Measurements from ENCODE around the gene PBX1. TPM values are rescaled to one million over a fixed set of nuclear protein-coding genes. Genes with fewer than 3 reads are reported as not detected.

Gene PBX1
- total RNA-seq, 1 experiment from 2014 or later: 9.8 TPM

DNA sequence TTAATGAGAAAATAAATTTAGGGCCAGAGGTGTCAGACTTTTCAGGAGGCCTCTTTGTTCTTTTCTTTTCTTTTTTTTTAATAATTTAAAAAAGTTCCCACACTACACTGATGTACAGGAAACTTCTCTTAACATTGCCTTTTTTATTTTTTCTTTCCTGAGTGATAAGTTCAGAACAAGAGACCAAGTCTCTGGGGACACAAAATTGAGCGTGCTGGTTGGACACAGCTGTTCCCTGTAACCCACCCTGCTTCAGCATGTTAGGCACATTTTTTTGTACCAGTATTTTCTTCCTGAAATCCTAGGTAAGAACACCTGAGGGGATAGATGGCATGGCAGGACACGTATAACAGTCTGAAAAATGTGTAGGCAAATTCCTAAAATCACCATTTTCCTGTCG lies 50.1 kb downstream of the PBX1 start:
- ATAC-seq (no peak), DNase-seq (no peak)
- POLR2A ChIA-PET (ENCODE audit: unreplicated experiment): no interaction called here
- peaks cover 36% of the 10 kb centered on the region for H3K4me1 ChIP-seq (ENCODE audit: insufficient read depth, low read length)
- no peaks in the 10 kb centered on the region for H3K27me3 ChIP-seq (ENCODE audit: low read length)
- TF ChIP-seq, protein P1, sequence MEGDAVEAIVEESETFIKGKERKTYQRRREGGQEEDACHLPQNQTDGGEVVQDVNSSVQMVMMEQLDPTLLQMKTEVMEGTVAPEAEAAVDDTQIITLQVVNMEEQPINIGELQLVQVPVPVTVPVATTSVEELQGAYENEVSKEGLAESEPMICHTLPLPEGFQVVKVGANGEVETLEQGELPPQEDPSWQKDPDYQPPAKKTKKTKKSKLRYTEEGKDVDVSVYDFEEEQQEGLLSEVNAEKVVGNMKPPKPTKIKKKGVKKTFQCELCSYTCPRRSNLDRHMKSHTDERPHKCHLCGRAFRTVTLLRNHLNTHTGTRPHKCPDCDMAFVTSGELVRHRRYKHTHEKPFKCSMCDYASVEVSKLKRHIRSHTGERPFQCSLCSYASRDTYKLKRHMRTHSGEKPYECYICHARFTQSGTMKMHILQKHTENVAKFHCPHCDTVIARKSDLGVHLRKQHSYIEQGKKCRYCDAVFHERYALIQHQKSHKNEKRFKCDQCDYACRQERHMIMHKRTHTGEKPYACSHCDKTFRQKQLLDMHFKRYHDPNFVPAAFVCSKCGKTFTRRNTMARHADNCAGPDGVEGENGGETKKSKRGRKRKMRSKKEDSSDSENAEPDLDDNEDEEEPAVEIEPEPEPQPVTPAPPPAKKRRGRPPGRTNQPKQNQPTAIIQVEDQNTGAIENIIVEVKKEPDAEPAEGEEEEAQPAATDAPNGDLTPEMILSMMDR (conservative IDR thresholded peaks at IDR 0.05; ENCODE audit: low read depth, low read length): no peak
- TF ChIP-seq EZH2 (IDR thresholded peaks at IDR 0.05; ENCODE audit: low read length, unreplicated experiment) (no peak), EZH2phosphoT487 (IDR thresholded peaks at IDR 0.05; ENCODE audit: borderline replicate concordance, low read length) (no peak)
- CTCF ChIA-PET: no interaction called here
- H3K36me3 ChIP-seq (ENCODE audit: low read depth, low read length): no peaks in the 10 kb centered on the region
- H4K20me1 ChIP-seq (ENCODE audit: low read length): no peaks in the 10 kb centered on the region
- no peak overlapping the region for H3K27ac ChIP-seq (ENCODE audit: low read length)
- no peaks in the 10 kb centered on the region for H3K9me3 ChIP-seq (ENCODE audit: low read length)
- no peak overlapping the region for H2AFZ ChIP-seq (ENCODE audit: low read length)
- H3F3A ChIP-seq (ENCODE audit: low read length, unreplicated experiment): no peaks in the 10 kb centered on the region
- intact Hi-C loops (cut with micrococcal nuclease): no loop called here
- no peak overlapping the region for H3K9ac ChIP-seq (ENCODE audit: low read length)
- no peak overlapping the region for H3K4me3 ChIP-seq (ENCODE audit: low read length)
- no TSS peak for BruUV-seq (replicated peaks)
- H3K9me2 ChIP-seq (replicated peaks; ENCODE audit: low read length): no peaks in the 10 kb centered on the region
- no peaks in the 10 kb centered on the region for H3K79me2 ChIP-seq (ENCODE audit: low read length)
- no peak overlapping the region for H3K4me2 ChIP-seq (ENCODE audit: low read length)

DNA sequence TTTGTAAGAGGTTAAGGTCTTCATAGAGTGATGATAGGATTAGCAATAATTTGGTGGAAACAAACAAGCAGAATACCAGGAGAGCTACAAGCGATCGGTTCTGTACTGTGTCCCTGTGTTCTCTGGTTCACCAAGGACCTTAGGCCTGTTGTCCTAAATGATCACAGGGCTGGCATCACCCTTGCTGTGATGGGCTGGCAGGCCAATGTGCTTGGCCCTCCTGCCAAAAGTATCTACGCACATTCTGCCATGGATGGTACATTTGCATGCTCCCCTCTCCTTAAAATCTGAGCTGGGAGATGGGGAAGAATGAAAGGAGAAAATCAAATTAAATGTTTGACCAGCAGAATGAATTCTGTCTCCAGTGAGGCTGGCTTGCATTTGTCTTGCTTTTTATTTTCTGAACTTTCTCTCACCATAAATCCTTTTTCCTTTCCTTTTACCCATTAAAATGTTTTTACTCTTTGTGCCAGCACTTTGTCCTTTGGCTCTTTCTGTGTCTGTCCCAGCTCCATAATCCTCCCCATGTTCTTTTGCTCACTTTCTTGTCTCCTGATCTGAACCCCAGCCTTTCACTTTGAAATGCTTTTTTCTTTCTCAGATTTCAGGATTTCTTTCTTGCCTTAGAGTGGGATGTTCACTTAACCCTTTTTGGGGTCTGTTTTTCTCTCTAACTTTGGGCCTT lies 51.7 kb downstream of the PBX1 start:
- Histone ChIP-seq H3K4me1 (ENCODE audit: insufficient read depth, low read length) (peaks cover 25% of the 10 kb centered on the region), H2AFZ (ENCODE audit: low read length) (no peak overlapping the region), H3F3A (ENCODE audit: low read length, unreplicated experiment) (no peaks in the 10 kb centered on the region), H4K20me1 (ENCODE audit: low read length) (no peaks in the 10 kb centered on the region), H3K27ac (ENCODE audit: low read length) (no peak overlapping the region), H3K9me3 (ENCODE audit: low read length) (no peaks in the 10 kb centered on the region), H3K4me2 (ENCODE audit: low read length) (no peak overlapping the region), H3K27me3 (ENCODE audit: low read length) (no peaks in the 10 kb centered on the region), H3K36me3 (ENCODE audit: low read depth, low read length) (no peaks in the 10 kb centered on the region), H3K79me2 (ENCODE audit: low read length) (no peaks in the 10 kb centered on the region), H3K9me2 (replicated peaks; ENCODE audit: low read length) (no peaks in the 10 kb centered on the region), H3K9ac (ENCODE audit: low read length) (no peak overlapping the region), H3K4me3 (ENCODE audit: low read length) (no peak overlapping the region)
- no peak for ATAC-seq
- CTCF ChIA-PET: no interaction called here
- POLR2A ChIA-PET (ENCODE audit: unreplicated experiment): no interaction called here
- DNase-seq: no peak
- TF ChIP-seq, protein P1 (conservative IDR thresholded peaks at IDR 0.05; ENCODE audit: low read depth, low read length): no peak
- no peak for TF ChIP-seq EZH2phosphoT487 (IDR thresholded peaks at IDR 0.05; ENCODE audit: borderline replicate concordance, low read length)
- TF ChIP-seq EZH2 (IDR thresholded peaks at IDR 0.05; ENCODE audit: low read length, unreplicated experiment): no peak
- intact Hi-C loops (cut with micrococcal nuclease): loop anchor here (1.0 to 10.0 kb wide), 6 partner anchors 8 to 1076 kb away; no protein-coding TSS in a partner anchor
- BruUV-seq (replicated peaks): no TSS peak
